ENCODE measurements around the gene AGAP1.

AGAP1 gene

DNA sequence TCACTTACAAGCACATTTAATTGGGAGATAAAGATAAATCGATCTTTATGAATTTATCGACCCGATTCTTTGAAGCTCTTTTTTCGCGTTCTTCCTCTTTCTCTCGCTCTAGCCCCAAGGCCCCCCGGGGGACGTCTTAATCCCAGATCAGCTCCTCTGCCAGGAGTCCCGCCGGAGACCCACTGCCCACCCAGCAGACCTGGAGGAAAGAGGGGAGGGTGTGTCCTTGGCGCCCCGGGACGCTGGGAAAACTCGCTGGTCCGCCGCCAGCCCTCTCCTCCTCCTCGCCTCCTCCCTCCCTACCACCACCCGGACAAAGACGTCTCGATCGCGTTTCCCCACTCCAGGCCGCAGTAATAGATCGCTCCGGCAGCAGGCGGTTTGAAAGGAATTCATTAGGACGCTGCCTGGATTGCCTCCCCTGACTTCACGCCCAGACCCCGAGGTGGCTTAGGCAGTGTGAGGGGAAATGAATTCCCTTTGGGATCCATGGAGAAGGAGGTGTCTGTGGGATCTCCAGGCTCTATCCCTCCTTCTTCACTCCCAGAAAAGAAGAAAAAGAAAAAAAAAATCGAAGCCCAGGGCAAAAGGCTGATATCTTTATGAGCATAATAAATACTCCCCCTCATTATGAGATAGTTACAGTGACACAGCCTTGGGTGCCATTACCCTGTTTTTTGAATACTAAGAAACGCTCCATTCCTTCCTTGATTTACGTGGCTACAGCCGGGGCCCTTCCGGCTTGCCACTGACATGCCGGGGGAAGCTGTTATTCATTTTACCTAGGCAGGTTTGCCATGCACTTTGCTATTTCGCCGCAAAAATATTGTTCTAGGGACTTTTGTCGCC lies 676.1 kb downstream of the AGAP1 start:
- no peak for DNase-seq

DNA sequence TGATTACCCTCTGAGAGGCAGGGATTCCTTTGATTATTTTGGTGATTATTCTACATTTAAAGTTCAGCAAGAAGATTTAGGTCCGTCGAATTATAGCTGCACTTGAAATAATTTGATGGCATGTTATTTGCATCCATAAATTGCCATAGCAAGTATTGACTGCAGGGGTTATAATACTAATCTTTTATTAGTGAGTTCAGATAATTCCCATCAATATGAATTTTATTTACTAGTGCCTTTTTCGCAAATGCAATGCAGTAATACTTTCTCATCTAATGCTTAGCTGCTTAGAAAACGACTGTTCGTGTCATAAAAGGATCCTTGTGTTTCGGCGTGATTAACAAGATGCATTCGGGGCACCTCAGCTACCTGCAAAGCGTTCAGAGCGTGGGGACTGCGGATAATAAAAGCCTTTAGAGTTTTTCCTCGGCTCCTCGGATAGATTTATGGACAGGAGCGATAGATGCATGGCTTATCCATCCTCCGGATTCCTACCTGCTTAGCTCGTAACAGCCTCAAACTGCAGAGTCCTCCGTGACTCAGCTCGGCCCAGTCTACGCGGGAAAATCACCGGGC lies 676.8 kb downstream of the AGAP1 start:
- peak; percentile 18 for DNase-seq

DNA sequence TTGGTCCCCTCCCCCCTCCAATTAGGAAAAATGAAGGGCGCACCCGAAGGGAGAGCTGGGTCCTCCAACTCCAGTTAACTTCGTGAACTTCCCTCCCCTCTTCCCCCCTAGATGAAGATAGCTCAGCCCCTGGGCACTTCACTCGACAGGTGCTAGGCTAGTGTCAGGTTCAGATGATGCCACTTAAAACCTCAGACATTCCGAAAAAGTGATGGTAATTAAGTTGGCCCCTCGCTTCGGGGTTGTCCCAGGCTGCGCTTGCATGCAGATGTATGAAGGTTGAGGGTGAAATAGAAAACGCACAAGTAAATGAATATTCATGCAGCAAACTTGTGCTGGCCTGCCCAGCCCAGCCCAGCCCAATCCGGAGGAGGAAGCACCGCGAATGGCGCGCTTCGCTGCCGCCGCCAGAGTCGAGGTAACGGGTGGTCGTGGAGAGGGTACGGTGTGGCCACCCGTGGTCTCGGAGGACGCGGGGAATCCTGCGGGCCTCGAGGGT lies 677.4 kb downstream of the AGAP1 start:
- no peak for DNase-seq

DNA sequence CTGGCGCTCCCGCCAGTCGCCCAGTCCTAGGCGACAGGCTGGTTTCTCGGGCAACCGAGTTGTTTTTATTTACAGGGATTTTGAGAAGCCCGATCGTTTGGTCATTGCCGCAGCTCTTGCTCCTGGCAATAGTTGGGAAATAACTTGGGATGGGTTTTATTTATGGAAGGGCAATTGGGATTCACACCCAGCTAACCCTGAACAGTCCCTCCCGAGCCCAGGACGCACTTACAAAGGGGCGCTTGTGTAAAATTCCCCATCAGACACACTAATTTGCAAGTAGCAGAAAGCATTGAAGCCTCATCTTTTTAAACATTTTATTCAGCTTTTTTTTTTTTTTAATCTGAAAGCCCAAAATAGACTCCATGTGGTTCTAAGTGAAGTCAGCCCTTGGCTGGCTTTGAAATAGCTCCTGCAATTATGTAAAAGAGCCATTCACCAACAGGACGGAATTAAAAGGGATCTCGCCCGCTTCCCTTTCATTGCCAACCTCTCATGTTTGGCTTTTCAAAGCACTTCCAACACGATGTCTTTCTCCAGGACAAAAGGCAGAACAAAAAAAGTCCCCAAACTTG lies 677.9 kb downstream of the AGAP1 start:
- peak; percentile 26 for DNase-seq

DNA sequence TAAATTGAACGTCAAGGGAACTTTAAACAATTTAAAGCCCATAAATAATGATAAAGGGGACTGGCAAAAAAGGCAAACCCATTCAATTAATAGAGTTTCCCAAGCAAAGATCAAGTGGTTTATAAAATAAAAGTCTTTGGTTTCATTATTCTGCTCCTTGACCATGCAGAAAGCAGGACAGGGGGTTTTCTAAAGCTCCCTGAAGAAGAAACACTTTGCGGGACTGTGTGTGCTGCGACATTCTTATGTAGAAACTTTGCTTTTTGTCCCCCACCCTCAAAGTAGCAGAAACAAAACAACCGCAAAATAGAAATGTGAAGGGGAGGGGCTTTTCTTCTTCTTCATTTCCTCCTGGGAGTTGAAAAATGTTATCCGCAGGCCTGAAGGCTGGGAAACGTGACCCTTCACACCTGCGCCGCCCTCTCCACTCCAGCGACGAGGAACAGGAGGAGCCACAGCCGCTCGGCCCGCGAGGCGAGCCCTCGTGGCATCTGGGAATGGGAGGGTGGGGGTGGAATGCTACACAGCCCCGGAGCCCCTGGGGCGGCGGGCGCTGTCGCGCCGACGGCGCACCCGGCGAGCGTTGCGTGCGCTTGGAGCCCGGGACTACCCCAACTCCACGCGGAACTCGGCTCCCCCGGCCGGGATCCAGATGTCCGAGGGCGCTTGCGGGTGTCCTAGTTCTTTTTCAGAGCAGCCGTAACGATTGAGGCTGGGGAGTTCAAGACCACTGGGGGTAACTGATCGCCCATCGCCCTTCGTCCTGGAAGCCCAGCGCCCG lies 678.6 kb downstream of the AGAP1 start:
- no peak for DNase-seq

DNA sequence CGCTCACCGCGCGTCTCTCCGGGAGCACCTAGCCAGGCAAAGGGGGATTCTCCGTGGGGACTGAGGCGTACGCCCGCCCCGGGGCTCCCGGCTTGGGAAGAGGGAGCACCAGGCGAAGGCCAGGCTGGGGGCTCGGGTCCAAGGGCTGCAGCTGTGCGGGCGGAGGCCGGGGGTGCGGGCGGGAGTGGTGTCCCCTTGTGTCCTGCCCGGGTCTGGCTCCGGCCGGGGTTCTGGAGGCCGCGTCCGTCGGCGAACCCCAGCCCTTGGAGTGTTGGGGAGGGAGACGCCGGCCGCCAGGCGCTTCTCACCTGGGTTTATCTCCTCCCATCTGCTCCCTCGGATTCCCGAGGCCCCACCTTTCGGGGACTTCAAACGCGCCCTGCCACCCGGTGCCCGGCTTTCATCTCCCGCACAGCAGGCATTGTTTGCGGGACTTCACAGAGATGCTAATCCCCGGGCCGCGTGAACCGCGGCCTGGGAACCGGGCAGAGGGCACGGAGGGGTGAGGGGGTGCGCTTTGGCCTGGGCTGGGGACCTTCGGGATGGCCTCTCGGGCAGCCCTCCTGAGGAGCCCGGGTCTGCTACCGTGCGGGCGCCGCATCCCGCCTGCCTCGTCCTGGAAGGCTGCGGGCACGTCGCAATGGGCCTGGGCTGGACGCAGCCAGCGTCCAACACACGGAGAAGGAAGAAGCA lies 679.3 kb downstream of the AGAP1 start:
- no peak for DNase-seq

DNA sequence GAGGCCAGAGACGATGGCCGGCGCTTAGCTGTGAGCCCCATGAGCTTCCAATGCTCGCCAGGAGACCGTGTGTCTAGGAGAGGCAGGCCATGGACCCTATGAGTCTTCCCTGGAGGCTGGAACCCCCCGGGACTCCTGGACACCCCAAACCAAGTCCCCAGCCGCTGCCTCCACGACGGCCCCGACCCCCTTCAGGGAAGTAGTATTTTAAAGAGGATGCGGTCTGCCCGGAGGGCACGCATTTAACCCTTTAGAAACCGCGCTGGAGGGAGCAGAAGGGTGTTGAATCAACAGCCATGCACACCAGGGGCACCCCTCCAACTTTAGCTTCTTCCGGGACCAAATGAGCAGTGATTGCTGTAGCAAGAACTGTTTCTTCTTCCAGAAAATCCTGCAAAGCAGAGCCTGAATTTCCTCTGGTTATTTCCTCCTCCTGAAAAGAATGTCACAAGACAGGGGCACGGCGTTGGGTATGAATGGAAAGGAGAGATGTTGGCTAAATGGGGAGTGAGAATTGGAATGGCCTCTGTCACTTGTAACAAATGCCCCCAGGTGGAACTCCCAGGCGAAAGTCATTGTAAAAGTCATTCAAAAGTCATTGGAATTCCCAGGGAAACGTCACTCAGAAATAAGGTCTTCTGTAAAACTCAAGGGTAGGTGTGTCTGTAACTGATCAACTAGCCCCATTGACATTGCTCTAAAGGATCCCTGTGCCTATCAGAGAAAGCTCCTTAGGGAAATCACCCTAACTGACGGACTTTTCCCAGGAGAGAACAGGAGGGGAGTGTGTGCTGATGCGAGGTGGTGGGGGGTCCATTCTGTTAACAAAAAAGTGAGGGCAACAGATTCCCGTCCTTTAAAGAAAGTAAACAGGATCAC lies 680.1 kb downstream of the AGAP1 start:
- DNase-seq, result no peak

DNA sequence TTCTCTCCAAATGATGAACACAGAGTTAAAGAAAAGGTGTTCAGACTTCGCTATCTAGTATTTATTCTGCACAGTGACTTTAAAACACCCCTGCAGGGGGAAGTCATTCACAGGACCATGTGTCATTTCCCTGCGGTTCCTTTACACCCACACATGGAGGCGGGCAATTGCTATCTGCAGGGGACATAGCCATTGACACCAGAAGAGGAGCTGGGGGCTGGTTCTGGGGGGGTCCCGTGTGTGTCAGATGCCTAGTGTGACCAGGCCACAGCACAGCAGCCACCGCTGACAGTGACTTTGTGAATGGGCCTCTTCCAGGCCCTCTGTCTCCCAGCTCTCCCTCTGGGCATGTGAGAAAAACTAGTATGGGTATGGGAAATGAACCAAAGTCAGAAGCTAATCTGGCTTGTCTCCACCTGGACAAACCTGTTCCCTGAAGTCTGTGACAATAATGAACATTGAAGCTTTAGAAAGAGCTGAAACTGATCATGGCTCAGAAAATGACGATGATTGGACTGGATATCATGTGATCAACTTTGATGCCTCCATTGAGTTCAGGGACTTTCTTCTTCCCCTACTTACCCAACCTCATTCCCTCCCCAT lies 681.8 kb downstream of the AGAP1 start:
- DNase-seq, result peak; percentile 27

DNA sequence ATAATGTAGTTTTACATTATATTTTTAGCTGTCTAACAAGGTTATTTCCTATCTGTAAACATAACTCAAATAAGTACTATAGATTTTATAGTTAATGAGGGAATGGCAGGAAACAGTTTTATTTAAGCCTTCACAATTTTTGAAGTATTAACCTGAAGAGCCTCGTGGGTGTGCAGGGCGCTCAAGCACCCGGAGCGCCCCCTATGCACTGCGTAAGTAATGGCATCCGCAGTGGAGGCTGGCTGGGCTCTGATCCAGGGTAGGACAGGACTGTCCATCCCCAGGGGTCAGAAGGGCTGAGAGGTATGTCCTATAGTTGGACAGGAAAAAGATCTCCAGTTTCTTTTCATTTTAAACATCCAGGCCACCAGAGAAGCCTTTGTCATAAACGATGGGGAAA lies 682.6 kb downstream of the AGAP1 start:
- DNase-seq, result peak; percentile 75

DNA sequence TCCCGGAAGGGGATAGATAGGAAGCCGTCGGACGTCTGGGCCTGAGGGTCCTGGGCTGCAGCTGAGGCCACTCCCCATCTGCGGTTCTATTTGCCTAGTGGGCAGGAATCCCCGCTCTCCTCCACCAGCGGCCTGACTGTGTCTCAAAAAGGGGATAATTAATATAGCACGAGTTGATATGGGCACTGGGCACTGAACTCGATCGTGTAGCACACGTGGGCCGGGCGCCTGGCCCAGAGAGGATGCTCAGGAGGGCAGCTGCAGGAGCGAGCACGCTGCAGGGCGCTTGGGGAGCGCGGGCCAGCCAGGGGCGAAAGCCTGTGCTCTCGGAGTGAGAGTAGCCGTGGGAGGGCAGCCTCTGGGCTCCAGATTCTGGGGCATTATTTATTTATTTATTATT lies 683.1 kb downstream of the AGAP1 start:
- no peak for DNase-seq

DNA sequence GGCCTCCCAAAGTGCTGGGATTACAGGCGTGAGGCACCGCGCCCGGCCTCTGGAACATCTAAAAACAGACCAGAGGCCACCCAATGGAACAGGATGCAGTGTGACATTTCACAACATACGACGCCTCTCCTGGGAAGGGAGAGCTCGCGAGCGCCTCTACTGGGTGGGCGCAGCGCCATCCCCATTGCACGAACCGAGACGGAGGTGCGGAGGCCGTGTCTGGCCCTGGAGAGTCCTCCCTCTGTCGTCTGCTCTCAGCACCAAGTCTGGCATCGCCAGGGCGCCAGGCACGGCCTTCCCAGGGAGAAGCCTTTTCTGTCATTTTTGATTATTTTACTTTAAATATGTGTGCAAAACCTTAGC lies 683.7 kb downstream of the AGAP1 start:
- peak; percentile 64 for DNase-seq

DNA sequence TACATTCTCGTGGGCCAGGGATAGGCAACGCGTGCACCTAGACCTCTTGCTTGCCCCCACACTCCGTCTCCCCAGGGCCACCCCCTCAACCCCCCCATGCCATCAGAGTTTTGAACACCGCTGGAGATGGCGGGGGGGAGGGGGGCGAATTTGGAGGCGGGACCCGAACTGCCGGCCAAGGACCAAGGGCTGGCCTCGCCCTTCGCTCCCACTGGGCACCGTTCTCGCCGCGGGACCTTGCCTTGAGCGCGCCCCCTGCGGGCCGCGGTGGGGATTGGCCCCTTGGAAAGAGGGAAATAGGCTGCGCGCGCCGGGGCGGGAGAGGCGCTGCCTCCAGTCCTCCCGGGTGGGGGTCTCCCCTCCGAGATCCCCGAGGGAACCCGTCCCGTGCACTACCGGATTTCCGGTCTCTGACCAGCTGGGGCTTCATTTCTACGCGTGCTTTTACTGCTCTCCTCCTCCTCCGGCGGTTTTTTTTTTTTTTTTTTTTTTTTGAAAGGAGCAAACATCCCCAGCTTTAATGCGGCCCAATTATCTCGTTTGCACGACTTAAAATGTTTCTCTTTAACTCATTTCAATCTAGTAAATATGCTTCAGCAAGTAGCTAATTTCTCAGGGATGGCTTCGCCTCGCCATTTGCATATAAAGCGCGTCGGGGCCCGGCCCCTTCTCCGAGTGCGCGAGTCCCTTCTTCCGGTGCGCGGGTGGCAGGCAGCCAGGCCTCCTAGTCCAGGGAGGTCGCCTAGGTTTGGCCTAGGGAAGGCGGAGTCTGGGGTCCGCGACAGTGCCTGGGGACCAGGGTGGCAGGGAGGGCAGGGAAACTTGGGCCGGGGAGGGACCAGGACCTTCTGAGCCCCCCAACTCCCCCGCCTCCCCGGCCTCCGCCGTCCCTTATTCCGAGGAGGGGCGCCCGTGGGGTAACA lies 684.4 kb downstream of the AGAP1 start:
- peak; percentile 87 for DNase-seq

DNA sequence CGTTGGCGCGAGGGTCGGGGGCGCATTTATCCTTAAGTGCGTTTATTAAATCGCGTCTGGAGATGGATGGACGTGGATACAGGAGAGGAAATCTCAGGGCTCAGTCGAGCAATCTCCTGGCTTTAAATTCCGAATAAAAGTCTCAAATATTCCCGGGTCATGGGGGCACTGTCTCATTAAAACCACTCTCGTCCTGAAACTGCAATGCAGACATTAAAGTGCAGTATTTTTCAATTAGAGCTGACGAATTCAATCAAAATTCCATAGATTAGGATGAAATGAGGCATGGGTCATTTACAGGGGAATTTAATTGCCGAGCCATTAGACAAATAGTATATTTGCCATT lies 685.0 kb downstream of the AGAP1 start:
- peak; percentile 57 for DNase-seq

DNA sequence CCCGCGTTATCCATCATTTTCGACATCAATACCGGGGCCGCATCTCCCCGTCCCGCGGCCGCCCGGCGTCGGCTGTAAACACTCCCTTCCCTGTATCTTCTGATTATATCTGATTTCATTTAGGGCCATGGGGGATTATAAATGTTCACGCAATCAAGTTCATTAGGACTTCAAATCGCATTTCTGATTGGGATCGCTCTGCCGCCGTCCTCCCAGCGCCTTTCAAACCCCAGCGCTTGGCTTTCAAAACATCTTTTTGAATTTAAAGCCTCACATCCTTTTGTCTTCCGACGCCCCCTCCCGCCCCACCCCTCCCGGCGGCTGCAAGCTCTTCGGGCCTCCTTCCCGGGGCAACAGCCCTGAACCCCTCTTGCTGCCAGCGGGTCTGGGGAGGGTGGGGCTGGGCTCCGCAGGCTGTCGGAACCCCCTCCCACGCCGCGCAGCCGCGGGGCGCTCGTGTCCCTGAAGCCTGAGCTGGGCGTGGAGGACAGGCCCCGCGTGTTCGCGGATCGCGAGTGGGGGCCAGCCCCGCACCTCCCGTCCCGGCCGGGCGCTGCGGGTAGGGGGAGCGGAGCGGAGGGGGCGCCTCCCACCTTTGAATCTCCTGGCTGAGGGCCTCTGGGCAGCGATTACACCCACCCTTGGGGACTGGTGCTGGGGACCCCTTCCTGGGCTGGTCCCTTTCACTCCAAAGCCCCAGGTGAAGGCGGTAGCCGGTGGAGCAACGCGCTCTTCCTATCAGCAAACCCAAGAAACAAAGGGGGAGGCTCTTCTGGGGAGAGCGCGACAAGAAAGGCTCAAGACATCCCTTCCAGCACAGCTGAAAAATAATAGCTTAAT lies 685.6 kb downstream of the AGAP1 start:
- DNase-seq, result peak; percentile 53

DNA sequence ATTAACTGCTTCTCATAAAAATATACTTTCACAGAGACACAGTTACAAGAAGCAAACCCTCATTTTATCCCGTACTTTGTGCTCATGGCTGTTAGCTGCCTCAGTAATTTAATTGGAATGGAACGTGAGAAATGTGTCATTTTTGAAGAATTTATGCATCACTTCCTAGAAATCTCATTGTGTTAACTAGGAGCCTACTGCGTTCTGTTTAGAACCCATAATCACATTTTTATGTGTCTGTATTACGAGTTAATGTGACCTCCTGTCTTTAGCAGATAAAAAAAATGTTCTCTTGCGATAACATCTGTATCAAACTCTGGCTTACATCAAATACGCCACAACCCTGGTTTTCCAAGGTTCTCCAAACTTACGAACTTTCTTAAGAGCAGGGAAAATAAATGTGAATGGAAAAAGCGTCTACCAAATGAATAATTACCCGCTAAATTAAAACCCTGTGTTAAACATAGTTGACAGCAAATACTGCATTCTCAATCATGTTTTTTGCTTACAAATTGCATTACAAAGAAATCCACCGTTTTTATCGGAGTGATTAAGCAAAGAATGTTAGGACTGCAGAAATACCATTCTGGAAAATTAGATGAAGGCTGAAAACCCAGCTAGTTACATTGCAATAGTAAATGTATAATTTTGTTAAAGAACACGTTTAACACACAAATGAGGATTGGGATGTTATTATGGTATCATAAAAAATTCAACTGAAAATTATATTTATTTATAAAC lies 686.4 kb downstream of the AGAP1 start:
- DNase-seq, result peak; percentile 30

DNA sequence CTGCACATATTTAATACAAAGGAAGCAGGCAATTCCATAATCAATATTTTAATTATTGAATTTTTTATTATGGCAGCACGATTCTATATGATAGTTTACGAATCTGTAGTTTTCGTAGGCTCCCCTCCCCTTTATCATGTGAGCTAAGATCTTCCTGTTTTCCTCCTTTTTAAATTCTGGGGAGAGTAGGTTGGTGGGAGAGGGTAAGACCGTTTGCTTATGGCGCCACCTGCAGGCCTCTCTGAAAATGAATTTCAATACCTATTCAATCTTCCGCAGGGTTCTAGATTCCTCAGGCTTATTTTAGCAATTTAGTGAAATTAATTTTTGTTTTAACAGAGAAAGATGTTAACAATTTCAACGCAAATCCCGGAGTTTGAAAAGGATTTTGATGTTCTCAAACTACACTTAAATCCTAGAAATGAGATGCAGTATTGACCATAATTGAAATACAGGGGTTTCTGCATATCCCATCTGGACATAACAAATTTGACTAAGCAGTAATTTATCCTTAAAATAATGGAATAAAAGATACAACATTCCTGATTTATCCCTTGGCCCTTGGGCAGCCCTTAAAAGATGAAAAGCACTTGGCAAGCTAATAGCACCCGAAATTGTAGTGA lies 687.1 kb downstream of the AGAP1 start:
- peak; percentile 81 for DNase-seq

All from DMS53 (cell line).